Kidney (tissue), 14 donors: ENCODE results near the gene NEGR1. TPM values are rescaled to one million over a fixed set of nuclear protein-coding genes. Genes with fewer than 3 reads are reported as not detected.

Source experiments
- DNase-seq, 5 donors: peaks; one replicate each; pipeline ENCODE4 v3.0.0-alpha.2; 2013 to 2020
- FAIRE-seq: peaks from 2 replicates; lab custom pipeline; 2012; peaks lifted over from hg19 to GRCh38; lab: Jason Lieb, UNC
- H3K27ac ChIP-seq, 2 donors: one replicate each; pipeline ENCODE4 v1.7.0; 2013; ENCODE audit warnings: low read depth in 2 of 2, low read length in 2 of 2, inconsistent platforms in 1 of 2
- H3K27me3 ChIP-seq: one replicate; pipeline ENCODE4 v1.7.1; 2013; ENCODE audit warnings: low read length, inconsistent platforms; ENCODE audit not compliant: control insufficient read depth, insufficient read depth
- H3K36me3 ChIP-seq, 3 donors: one replicate each; pipeline versions ENCODE4 v1.7.0 to v1.7.1; 2013; ENCODE audit warnings: low read length in 3 of 3, control low read depth in 1 of 3, inconsistent platforms in 1 of 3; ENCODE audit not compliant: insufficient read depth in 3 of 3, control insufficient read depth in 2 of 3
- H3K4me1 ChIP-seq, 3 donors: one replicate each; pipeline versions ENCODE4 v1.7.0 to v1.7.1; 2013; ENCODE audit warnings: low read length in 3 of 3, inconsistent platforms in 1 of 3, low read depth in 1 of 3; ENCODE audit not compliant: control insufficient read depth in 2 of 3, insufficient read depth in 2 of 3
- H3K4me3 ChIP-seq, 3 donors: one replicate each; pipeline versions ENCODE4 v1.7.0 to v1.8.1; 2013; ENCODE audit warnings: low read length in 3 of 3, control low read depth in 1 of 3, inconsistent platforms in 1 of 3
- H3K9ac ChIP-seq, 3 donors: one replicate each; pipeline versions ENCODE4 v1.7.0 to v1.7.1; 2013; ENCODE audit warnings: low read length in 3 of 3, control low read depth in 1 of 3, inconsistent platforms in 1 of 3
- H3K9me3 ChIP-seq, 3 donors: one replicate each; pipeline versions ENCODE4 v1.7.0 to v1.7.1; 2013; ENCODE audit warnings: low read length in 3 of 3, control low read depth in 1 of 3, inconsistent platforms in 1 of 3; ENCODE audit not compliant: control insufficient read depth in 2 of 3, insufficient read depth in 1 of 3
- CTCF ChIP-seq: IDR thresholded peaks from 3 replicates; pipeline ENCODE4 v1.5.1; 2012; ENCODE audit warnings: mild to moderate bottlenecking, moderate library complexity, borderline replicate concordance; ENCODE audit not compliant: insufficient read depth; ENCODE audit errors: extremely low read depth
- intact Hi-C: fragments of 100-400 bp; cut with DNase I; formaldehyde crosslinking; loops from one replicate; pipeline ENCODE4 v1.11.1; 2022
- polyA plus RNA-seq: library from polyadenylated mRNA; stranded (reverse); fragments of 350-450 nt; fragmentation: Illumina TruSeq; extraction: RNeasy Lipid Tissue Mini Kit (QIAGEN cat#74804); gene quantifications from one replicate; pipeline ENCODE4 v1.2.3, GENCODE V29; 2014; ENCODE audit warnings: low read depth, low replicate concordance; ENCODE audit not compliant: insufficient read depth
- total RNA-seq: library from RNA; stranded (reverse); fragmentation: NEBNext Ultra II Directional; extraction: Animal tissue kit (Norgen Biotek cat#: 25700); gene quantifications from one replicate; pipeline ENCODE4 v1.2.1, GENCODE V29; 2021
- donor health status: control.
- donor health status: control.
- donor health status: control.
- donor health status: control.
- donor health status: control.
- donor health status: DM: yes; HTN: yes; CAD: no.
- donor health status: Normal renal cell carcinoma (clear cell type).

NEGR1 gene
- total and polyA plus RNA-seq, 2 donors from 2014 or later: 3.0 to 10.2 TPM

- Histone ChIP-seq H3K27ac (no peak overlapping the region), H3K27me3 (no peaks in the 10 kb centered on the region), H3K4me3 (no peak overlapping the region), H3K9ac (no peak overlapping the region), H3K36me3 (no peaks in the 10 kb centered on the region), H3K4me1 (no peaks in the 10 kb centered on the region), H3K9me3 (no peaks in the 10 kb centered on the region)
- no peak for TF ChIP-seq CTCF
- no peak for DNase-seq
- no peak for FAIRE-seq
- intact Hi-C loops: no loop called here
Measured at GRCh38 chr1:71435951-71436350, 846.4 kb downstream of the NEGR1 start.

GRCh38 chr1:71434240-71434639, 848.1 kb downstream of the NEGR1 start:
- DNase-seq (no peak), FAIRE-seq (no peak)
- no peak overlapping the region for H3K27ac ChIP-seq
- TF ChIP-seq CTCF: no peak
- no peak overlapping the region for H3K9ac ChIP-seq
- H3K36me3 ChIP-seq: no peaks in the 10 kb centered on the region
- no peaks in the 10 kb centered on the region for H3K27me3 ChIP-seq
- no peak overlapping the region for H3K4me3 ChIP-seq
- intact Hi-C loops: no loop called here
- H3K9me3 ChIP-seq: no peaks in the 10 kb centered on the region
- no peaks in the 10 kb centered on the region for H3K4me1 ChIP-seq

- DNase-seq: no peak
- no peak for FAIRE-seq
- Histone ChIP-seq H3K9me3 (no peaks in the 10 kb centered on the region), H3K36me3 (no peaks in the 10 kb centered on the region), H3K4me1 (no peaks in the 10 kb centered on the region), H3K4me3 (no peak overlapping the region), H3K27ac (no peak overlapping the region), H3K9ac (no peak overlapping the region), H3K27me3 (no peaks in the 10 kb centered on the region)
- TF ChIP-seq CTCF: no peak
- intact Hi-C loops: no loop called here
Measured at GRCh38 chr1:71428029-71428428, 854.3 kb downstream of the NEGR1 start.

- DNase-seq: no peak
- no peak for FAIRE-seq
- H3K9ac ChIP-seq: no peak overlapping the region
- H3K27ac ChIP-seq: no peak overlapping the region
- no peak for TF ChIP-seq CTCF
- H3K27me3 ChIP-seq: no peaks in the 10 kb centered on the region
- H3K4me1 ChIP-seq: no peaks in the 10 kb centered on the region
- no peak overlapping the region for H3K4me3 ChIP-seq
- H3K9me3 ChIP-seq: no peaks in the 10 kb centered on the region
- intact Hi-C loops: no loop called here
- no peaks in the 10 kb centered on the region for H3K36me3 ChIP-seq
Measured at GRCh38 chr1:71427066-71427465, 855.3 kb downstream of the NEGR1 start.
